MCF 10A (cell line): Measurements from ENCODE around the gene PPFIA1. TPM values are rescaled to one million over a fixed set of nuclear protein-coding genes. Genes with fewer than 3 reads are reported as not detected.

Source experiments
- BruUV-seq: library from RNA; stranded (reverse); fragments of 400-500 nt; replicated peaks from 2 replicates; lab custom pipeline; 2021; lab: Mats Ljungman, UMichigan
- CTCF ChIA-PET: fragments of 300-600 bp; sonication (Branson Sonifier 250); formaldehyde crosslinking; extraction: SDS; loops from one replicate; lab custom pipeline; 2021; ENCODE audit warnings: antibody characterized with exemption, inconsistent platforms; lab: Yijun Ruan, JAX
- POLR2A ChIA-PET: fragments of 300-600, 350-650 bp; sonication (Branson Sonifier 250); formaldehyde crosslinking; extraction: SDS; loops from one replicate; lab custom pipeline; 2020; ENCODE audit warnings: antibody characterized with exemption, inconsistent platforms; lab: Yijun Ruan, JAX
- DNase-seq: peaks from one replicate; pipeline ENCODE4 v3.0.0-alpha.2; 2018; ENCODE audit not compliant: unreplicated experiment
- H3K27ac Mint-ChIP-seq: one replicate; pipeline ENCODE4 v1.8.0; 2022; ENCODE audit warnings: mild to moderate bottlenecking, low read depth, mixed read lengths; ENCODE audit not compliant: unreplicated experiment
- H3K27me3 Mint-ChIP-seq: one replicate; pipeline ENCODE4 v1.8.0; 2022; ENCODE audit warnings: mixed read lengths; ENCODE audit not compliant: insufficient read depth, unreplicated experiment
- H3K36me3 Mint-ChIP-seq: one replicate; pipeline ENCODE4 v1.8.0; 2022; ENCODE audit warnings: mild to moderate bottlenecking, moderate library complexity, mixed read lengths; ENCODE audit not compliant: insufficient read depth, unreplicated experiment
- H3K4me1 Mint-ChIP-seq: one replicate; pipeline ENCODE4 v1.8.0; 2022; ENCODE audit warnings: mixed read lengths; ENCODE audit not compliant: insufficient read depth, unreplicated experiment
- H3K4me3 Mint-ChIP-seq: one replicate; pipeline ENCODE4 v1.8.0; 2022; ENCODE audit warnings: mild to moderate bottlenecking, moderate library complexity, mixed read lengths; ENCODE audit not compliant: unreplicated experiment
- H3K9me3 Mint-ChIP-seq: one replicate; pipeline ENCODE4 v1.8.0; 2022; ENCODE audit warnings: mixed read lengths; ENCODE audit not compliant: unreplicated experiment
- intact Hi-C: fragments of 100-400 bp; cut with micrococcal nuclease; formaldehyde crosslinking; loops from 2 replicates; pipeline ENCODE4 v1.14.1; 2022
- total RNA-seq: library from RNA; stranded (reverse); gene quantifications from 2 replicates; pipeline ENCODE4 v1.2.3, GENCODE V29; 2022
- TF ChIP-seq, protein P1 (sequence below): fragments of 200-600 bp; IDR thresholded peaks from one replicate; pipeline ENCODE4 v1.8.0; 2022; ENCODE audit warnings: antibody characterized with exemption, mild to moderate bottlenecking; ENCODE audit not compliant: unreplicated experiment

The PPFIA1 gene
- total RNA-seq, 1 experiment from 2014 or later = 78.8 TPM

DNA sequence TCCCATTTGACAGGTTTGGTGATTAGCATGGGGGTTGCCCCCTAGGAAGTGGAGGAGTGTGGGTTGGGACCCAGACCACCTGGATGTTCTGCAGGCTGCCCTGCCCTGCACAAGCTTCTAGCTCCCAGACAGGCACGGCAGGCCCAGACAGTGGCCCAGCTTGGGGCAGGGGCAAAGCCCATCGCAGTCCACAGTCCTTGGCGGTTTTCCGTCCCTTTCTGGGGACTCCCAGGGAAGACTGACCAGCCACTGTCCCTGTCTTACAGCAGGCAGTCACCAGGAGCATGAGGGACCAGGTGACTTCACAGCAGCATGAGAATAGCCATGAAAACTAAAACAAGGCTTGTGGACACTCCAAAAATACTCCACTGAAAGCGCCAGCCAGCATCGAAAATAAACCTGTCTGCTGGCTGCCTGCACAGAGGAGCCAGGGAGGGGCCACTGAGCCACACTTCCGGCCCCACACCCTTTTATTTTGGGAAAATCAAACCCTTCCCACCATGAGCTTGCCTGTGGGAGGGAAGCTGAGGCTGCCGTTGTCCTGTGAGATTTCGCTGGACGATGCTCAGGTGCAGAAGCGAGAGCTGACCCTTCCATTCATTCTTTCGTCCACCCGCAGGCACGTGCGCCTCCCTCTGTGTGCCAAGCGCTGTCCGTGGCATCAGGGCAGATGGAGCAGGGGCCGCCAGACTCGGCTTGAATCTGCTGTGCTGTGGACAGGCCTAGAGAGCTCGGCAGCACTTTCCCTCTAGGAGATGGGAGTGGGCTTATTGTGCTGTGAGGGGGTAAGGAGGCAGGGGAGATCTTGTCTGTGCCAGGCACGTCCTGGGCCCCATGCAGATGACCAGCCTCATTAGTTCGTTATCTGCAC lies 39.4 kb upstream of the PPFIA1 start:
- Mint-ChIP-seq H3K36me3 (no peaks in the 10 kb centered on the region), H3K4me1 (peaks cover 21% of the 10 kb centered on the region), H3K4me3 (no peak overlapping the region), H3K27me3 (no peaks in the 10 kb centered on the region), H3K27ac (no peak overlapping the region), H3K9me3 (no peaks in the 10 kb centered on the region)
- intact Hi-C loops = no loop called here
- no TSS peak for BruUV-seq
- TF ChIP-seq, protein P1, sequence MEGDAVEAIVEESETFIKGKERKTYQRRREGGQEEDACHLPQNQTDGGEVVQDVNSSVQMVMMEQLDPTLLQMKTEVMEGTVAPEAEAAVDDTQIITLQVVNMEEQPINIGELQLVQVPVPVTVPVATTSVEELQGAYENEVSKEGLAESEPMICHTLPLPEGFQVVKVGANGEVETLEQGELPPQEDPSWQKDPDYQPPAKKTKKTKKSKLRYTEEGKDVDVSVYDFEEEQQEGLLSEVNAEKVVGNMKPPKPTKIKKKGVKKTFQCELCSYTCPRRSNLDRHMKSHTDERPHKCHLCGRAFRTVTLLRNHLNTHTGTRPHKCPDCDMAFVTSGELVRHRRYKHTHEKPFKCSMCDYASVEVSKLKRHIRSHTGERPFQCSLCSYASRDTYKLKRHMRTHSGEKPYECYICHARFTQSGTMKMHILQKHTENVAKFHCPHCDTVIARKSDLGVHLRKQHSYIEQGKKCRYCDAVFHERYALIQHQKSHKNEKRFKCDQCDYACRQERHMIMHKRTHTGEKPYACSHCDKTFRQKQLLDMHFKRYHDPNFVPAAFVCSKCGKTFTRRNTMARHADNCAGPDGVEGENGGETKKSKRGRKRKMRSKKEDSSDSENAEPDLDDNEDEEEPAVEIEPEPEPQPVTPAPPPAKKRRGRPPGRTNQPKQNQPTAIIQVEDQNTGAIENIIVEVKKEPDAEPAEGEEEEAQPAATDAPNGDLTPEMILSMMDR = no peak
- no peak for DNase-seq
- ChIA-PET POLR2A (interaction anchor here (0.8 to 2.7 kb wide), 3 partner anchors 11 to 40 kb away, joined by 3 to 12 read pairs (median 4); partner anchors contain the start of gene PPFIA1), CTCF (interaction anchor here (0.8 to 1.1 kb wide), 2 partner anchors 16 to 34 kb away, joined by 3 read pairs; no protein-coding TSS in a partner anchor)

DNA sequence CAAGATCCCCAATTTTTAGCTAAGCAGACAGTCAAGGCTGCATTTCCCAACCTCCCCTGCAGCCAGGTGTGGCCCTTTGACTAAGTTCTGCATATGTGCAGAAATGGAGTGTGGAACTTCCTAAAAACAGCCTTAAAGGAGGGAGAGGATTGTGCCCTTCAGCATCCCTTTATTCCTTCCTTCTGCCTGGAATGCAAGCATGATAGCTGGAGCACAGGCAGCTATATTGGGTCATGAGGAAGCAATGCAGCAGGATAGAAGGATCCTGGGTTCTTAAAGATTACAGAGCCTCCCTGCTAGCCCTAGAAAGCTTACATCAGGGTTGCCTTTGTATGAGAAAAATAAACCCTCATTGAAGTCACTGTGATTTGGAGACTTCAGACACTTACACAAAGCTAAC lies 37.5 kb upstream of the PPFIA1 start:
- Mint-ChIP-seq H3K4me3 (no peak overlapping the region), H3K27me3 (no peaks in the 10 kb centered on the region), H3K27ac (peak overlapping the region; percentile 85), H3K4me1 (peaks cover 16% of the 10 kb centered on the region), H3K9me3 (no peaks in the 10 kb centered on the region), H3K36me3 (no peaks in the 10 kb centered on the region)
- no peak for DNase-seq
- ChIA-PET CTCF (interaction anchor here (0.5 to 1.4 kb wide), 3 partner anchors 28 to 1042 kb away, joined by 3 to 4 read pairs (median 3); no protein-coding TSS in a partner anchor), POLR2A (interaction anchor here (0.6 to 2.9 kb wide), 12 partner anchors 11 to 285 kb away, joined by 3 to 21 read pairs (median 4); partner anchors contain the start of genes FADD and PPFIA1)
- intact Hi-C loops = loop anchor here (1.0 kb wide), 1 partner anchor 37 kb away; the partner anchor contains the start of gene PPFIA1
- TF ChIP-seq, protein P1 = no peak
- TSS peak; percentile 37 for BruUV-seq

DNA sequence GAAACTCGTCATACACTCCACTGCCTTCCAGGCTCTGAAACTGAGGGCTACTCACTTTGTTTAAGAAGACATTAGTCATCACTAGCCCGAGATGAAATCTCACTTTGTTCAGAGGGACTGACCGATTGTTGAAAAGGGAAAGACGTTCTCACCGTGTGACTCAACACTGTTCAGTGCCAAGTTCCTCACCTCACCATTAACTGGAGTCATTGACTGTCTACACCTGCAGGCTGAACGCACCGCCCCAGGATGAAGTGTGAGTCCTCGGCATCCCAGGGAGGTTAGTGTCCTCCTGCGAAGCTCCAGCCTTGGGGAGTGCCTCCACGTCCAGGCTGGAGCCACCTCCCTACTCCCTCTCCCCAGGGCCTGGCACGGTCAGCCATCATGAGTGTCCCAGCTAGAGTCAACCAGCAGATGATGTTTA lies 37.0 kb upstream of the PPFIA1 start:
- H3K4me1 Mint-ChIP-seq = peaks cover 16% of the 10 kb centered on the region
- peak; percentile 99 for DNase-seq
- CTCF ChIA-PET = interaction anchor here (0.5 to 1.4 kb wide), 4 partner anchors 7 to 1042 kb away, joined by 3 to 4 read pairs (median 3); no protein-coding TSS in a partner anchor
- peak overlapping the region; percentile 44 for H3K4me3 Mint-ChIP-seq
- no TSS peak for BruUV-seq
- no peaks in the 10 kb centered on the region for H3K9me3 Mint-ChIP-seq
- H3K36me3 Mint-ChIP-seq = no peaks in the 10 kb centered on the region
- TF ChIP-seq, protein P1 = no peak
- POLR2A ChIA-PET = interaction anchor here (0.8 to 2.9 kb wide), 9 partner anchors 11 to 40 kb away, joined by 3 to 21 read pairs (median 5); partner anchors contain the start of genes FADD and PPFIA1
- H3K27me3 Mint-ChIP-seq = no peaks in the 10 kb centered on the region
- intact Hi-C loops = loop anchor here (1.0 kb wide), 1 partner anchor 37 kb away; the partner anchor contains the start of gene PPFIA1
- peak overlapping the region; percentile 85 for H3K27ac Mint-ChIP-seq

DNA sequence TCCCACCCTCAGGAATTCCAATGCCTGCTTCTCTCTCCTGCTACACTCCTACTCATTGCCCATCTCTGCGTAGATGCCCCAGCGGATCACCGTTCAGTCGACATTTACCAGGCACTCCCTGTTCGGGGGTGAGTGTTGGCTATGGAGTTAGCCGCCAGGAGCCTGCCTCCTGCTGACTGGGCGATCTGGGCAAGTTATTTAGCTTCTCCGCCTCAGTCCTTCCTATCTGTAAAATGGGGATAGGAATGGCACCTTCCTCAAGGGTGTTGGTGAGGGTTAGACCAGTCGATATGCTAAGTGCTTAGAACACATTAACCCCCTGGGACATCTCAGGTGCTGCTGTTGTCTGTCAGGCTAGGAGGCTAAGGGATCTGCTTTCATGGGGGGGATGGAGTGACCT lies 36.5 kb upstream of the PPFIA1 start:
- POLR2A ChIA-PET = interaction anchor here (1.1 to 2.9 kb wide), 6 partner anchors 10 to 37 kb away, joined by 4 to 21 read pairs (median 10); partner anchors contain the start of genes FADD and PPFIA1
- peak overlapping the region; percentile 44 for H3K4me3 Mint-ChIP-seq
- no TSS peak for BruUV-seq

More for the DNA sequence above, 36.5 kb upstream of the PPFIA1 start:
- intact Hi-C loops = loop anchor here (1.0 kb wide), 1 partner anchor 36 kb away; the partner anchor contains the start of gene PPFIA1
- DNase-seq = no peak
- peaks cover 16% of the 10 kb centered on the region for H3K4me1 Mint-ChIP-seq
- H3K27me3 Mint-ChIP-seq = no peaks in the 10 kb centered on the region
- TF ChIP-seq, protein P1 = no peak
- CTCF ChIA-PET = interaction anchor here (0.5 to 1.4 kb wide), 2 partner anchors 8 to 29 kb away, joined by 3 read pairs; no protein-coding TSS in a partner anchor
- H3K36me3 Mint-ChIP-seq = no peaks in the 10 kb centered on the region
- H3K9me3 Mint-ChIP-seq = no peaks in the 10 kb centered on the region
- peak overlapping the region; percentile 85 for H3K27ac Mint-ChIP-seq
